K562 (cell line): ENCODE data around the gene KIF3A. TPM values are rescaled to one million over a fixed set of nuclear protein-coding genes. Genes with fewer than 3 reads are reported as not detected.

ENCODE experiments used
- AFF4 ChIP-seq: sonication (generic); formaldehyde crosslinking; IDR thresholded peaks from 2 replicates; pipeline ENCODE4 v1.8.0; 2023; ENCODE audit warnings: mild to moderate bottlenecking, missing genetic modification reagents
- JUNB ChIP-seq: fragments of 450-650 bp; formaldehyde crosslinking; conservative IDR thresholded peaks from 2 replicates; pipeline ENCODE4 v1.4.0; 2020; ENCODE audit warnings: mild to moderate bottlenecking
- L3MBTL2 ChIP-seq: fragments of 450-650 bp; IDR thresholded peaks from 2 replicates; pipeline ENCODE4 v1.6.1; 2016; ENCODE audit warnings: mild to moderate bottlenecking, moderate library complexity
- MEF2D ChIP-seq: conservative IDR thresholded peaks from 2 replicates; pipeline ENCODE4 v1.6.1; 2016; ENCODE audit warnings: low read depth, missing genetic modification characterization, missing compliant biosample characterization
- MYC ChIP-seq, 2 experiments: fragments of 250-450 bp in 1 of 2; sonication (Bioruptor Pico) in 1 of 2; IDR thresholded peaks; 2 replicates each; pipeline versions ENCODE4 v1.5.1 to v1.6.1; 2012 to 2021; ENCODE audit warnings: low read depth in 2 of 2, borderline replicate concordance in 1 of 2, improper control_type of control experiment in 1 of 2, low read length in 1 of 2, mild to moderate bottlenecking in 1 of 2, moderate library complexity in 1 of 2
- NELFE ChIP-seq: IDR thresholded peaks from 2 replicates; pipeline ENCODE4 v1.6.1; 2011; ENCODE audit warnings: mild to moderate bottlenecking; ENCODE audit not compliant: insufficient read depth, insufficient read length
- PHB2 ChIP-seq: fragments of 450-650 bp; IDR thresholded peaks from 2 replicates; pipeline ENCODE4 v1.6.1; 2017; ENCODE audit warnings: low read depth
- RFX5 ChIP-seq: IDR thresholded peaks from 2 replicates; pipeline ENCODE4 v1.6.1; 2011; ENCODE audit warnings: low read depth, mild to moderate bottlenecking, improper control_type of control experiment, low read length
- RNF219 ChIP-seq: fragments of 250-450 bp; sonication (Bioruptor Pico); IDR thresholded peaks from 2 replicates; pipeline ENCODE4 v1.5.0; 2022; ENCODE audit warnings: mild to moderate bottlenecking
- SPI1 ChIP-seq: IDR thresholded peaks from 2 replicates; pipeline ENCODE4 v1.6.1; 2011; ENCODE audit warnings: low read depth, low read length, control low read depth, borderline replicate concordance
- TRIM28 ChIP-seq: fragments of 450-650 bp; IDR thresholded peaks from 2 replicates; pipeline ENCODE4 v1.6.1; 2017
- VEZF1 ChIP-seq: fragments of 200-800 bp; sonication (Bioruptor generic); IDR thresholded peaks from 2 replicates; pipeline ENCODE4 v1.6.1; 2017; ENCODE audit warnings: missing genetic modification characterization, missing compliant biosample characterization
- ZBTB33 ChIP-seq: sonication (generic); formaldehyde crosslinking; IDR thresholded peaks from 2 replicates; pipeline ENCODE4 v1.8.1; 2023; ENCODE audit warnings: mild to moderate bottlenecking, missing genetic modification reagents
- ZNF512 ChIP-seq: IDR thresholded peaks from 2 replicates; pipeline ENCODE4 v1.6.1; 2016; ENCODE audit warnings: missing genetic modification characterization, missing compliant biosample characterization
- polyA plus RNA-seq, 8 experiments: library from polyadenylated mRNA; depleted of rRNA in 4 of 8; stranded (reverse) in 5 of 8; unstranded in 3 of 8; fragments of >200 nt; fragmentation: Nextera tagmentation in 2 of 8; fragmentation: Illumina TruSeq in 1 of 8; extraction: Ambion mirVana in 2 of 8; extraction: Trizol in 1 of 8; gene quantifications; 2 replicates each; pipeline versions ENCODE4 v1.2.1 to v1.2.3, GENCODE V29; 2011 to 2014; ENCODE audit warnings: inconsistent platforms in 1 of 8, missing spikeins in 1 of 8
- total RNA-seq, 7 experiments: library from RNA; depleted of rRNA in 6 of 7; stranded (reverse); fragments of >200 nt in 6 of 7; fragmentation: Illumina TruSeq in 2 of 7; extraction: Trizol in 2 of 7; gene quantifications; 2 replicates each; pipeline versions ENCODE4 v1.2.1 to v1.2.3, GENCODE V29; 2011 to 2021; ENCODE audit warnings: low replicate concordance in 1 of 7

The KIF3A gene
- total and polyA plus RNA-seq, 9 of the 15 experiments (the other 6 are each of a cell fraction or from before 2014, with no cell fraction given), result 1.5 to 7.8 (median 6.0) TPM

DNA sequence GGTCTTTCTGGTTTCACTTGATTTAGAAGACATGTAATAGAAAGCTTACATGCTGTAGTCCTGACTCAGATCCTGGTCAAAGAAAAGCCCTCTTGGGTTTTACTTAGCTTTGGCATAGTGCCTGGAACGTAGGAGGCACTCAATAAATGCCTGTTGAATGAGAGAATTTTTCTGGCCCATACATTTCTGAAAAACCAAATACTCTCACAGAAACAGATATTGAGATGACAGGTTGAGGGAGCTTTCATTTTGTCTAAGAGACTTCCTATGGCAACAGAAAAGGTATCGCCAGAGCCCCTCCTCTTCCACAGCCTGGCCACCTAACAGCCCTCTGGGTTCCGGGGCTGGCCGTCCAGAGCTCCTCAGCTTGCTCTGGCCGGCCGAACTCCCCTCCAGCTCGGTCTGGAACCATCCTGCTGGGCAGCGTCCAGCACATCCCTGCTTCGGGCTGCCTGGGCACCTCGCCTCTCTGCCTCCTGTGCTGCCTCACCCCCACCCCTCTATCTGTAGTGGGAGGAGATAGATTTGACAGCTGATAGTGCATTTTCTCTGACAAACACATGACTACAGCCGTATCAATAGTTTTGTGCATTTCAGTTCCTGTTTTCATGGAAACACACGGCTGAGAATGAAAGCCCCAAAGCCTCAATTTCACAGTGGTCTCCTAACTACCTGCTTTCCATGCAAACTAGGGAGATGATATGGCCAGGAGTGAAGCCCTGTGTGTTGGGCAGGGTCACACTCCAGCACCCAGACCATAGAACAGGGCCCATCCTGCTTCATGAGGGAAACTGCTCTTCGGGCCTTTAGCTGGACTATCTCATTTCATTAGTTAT is 62.5 kb downstream of the KIF3A start (continued):
- TF ChIP-seq VEZF1 (CRISPR knock-in tag) (peak; percentile 43; the same call in 1 of the 2 replicates), MEF2D (tag) (no peak), PHB2 (no peak), SPI1 (peak; percentile 70; the same call in 1 of the 2 replicates), ZBTB33 (CRISPR knock-in tag) (no peak), JUNB (CRISPR knock-in tag) (no peak), RFX5 (no peak), ZNF512 (tag) (no peak), NELFE (no peak), TRIM28 (no peak), L3MBTL2 (0 out of 2 replicates have a peak, but pooled peaks have one; percentile 19), AFF4 (0 out of 2 replicates have a peak, but pooled peaks have one; percentile 36), RNF219 (CRISPR knock-in tag) (no peak), MYC (IDR thresholded peaks at IDR 0.05; ENCODE audit: low read depth, low read length) (0 out of 2 replicates have a peak, but pooled peaks have one; percentile 22), MYC (CRISPR knock-in tag; IDR thresholded peaks at IDR 0.05; ENCODE audit: borderline replicate concordance, low read depth) (no peak)
